ENCODE results near the gene PPA2. TPM values are rescaled to one million over a fixed set of nuclear protein-coding genes. Genes with fewer than 3 reads are reported as not detected.
"Not testable (repeated sequence)": the region's sequence is repeated elsewhere in the genome, so short reads cannot be mapped to it uniquely, and the experiment has no call there.

Gene PPA2
- total RNA-seq, 2 donors from 2014 or later: 59.3 to 68.1 TPM

- peaks cover 9% of the 10 kb centered on the region for H3K9me3 Mint-ChIP-seq
- no peak overlapping the region for H3K27ac Mint-ChIP-seq
- no peak for ATAC-seq (replicated peaks)
- no peak overlapping the region for H3K4me3 Mint-ChIP-seq
- H3K27me3 Mint-ChIP-seq: no peaks in the 10 kb centered on the region
- peaks cover 80% of the 10 kb centered on the region for H3K36me3 Mint-ChIP-seq (ENCODE audit: low read depth)
- peaks cover 6% of the 10 kb centered on the region for H3K4me1 Mint-ChIP-seq
Observed at GRCh38 chr4:105437637-105438036, 36.2 kb downstream of the PPA2 start.

DNA sequence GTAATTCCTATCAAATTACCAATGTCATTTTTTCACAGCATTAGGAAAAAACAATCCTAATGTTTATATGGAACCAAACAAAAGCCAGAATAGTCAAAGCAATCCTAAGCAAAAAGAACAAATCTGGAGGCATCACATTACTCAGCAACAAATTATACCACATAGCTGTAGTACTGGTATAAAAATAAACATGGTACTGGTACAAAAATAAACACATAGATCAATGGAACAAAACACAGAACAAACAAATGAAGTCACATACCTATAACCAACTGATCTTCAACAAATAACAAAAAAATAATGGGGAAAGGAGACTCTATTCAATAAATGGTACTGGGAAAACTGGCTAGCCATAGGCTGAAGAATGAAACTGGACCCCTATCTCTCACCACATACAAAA is 37.4 kb downstream of the PPA2 start:
- H3K27ac Mint-ChIP-seq: no peak overlapping the region
- peaks cover 9% of the 10 kb centered on the region for H3K9me3 Mint-ChIP-seq
- H3K4me3 Mint-ChIP-seq: no peak overlapping the region
- H3K4me1 Mint-ChIP-seq: peaks cover 6% of the 10 kb centered on the region
- peaks cover 90% of the 10 kb centered on the region for H3K36me3 Mint-ChIP-seq (ENCODE audit: low read depth)
- H3K27me3 Mint-ChIP-seq: no peaks in the 10 kb centered on the region
- ATAC-seq (replicated peaks): no peak

- Mint-ChIP-seq H3K27ac (no peak overlapping the region), H3K27me3 (no peaks in the 10 kb centered on the region), H3K36me3 (ENCODE audit: low read depth) (peaks cover 90% of the 10 kb centered on the region), H3K4me1 (peaks cover 6% of the 10 kb centered on the region), H3K9me3 (peaks cover 9% of the 10 kb centered on the region), H3K4me3 (no peak overlapping the region)
- peak; percentile 61 for ATAC-seq (replicated peaks)
Observed at GRCh38 chr4:105434940-105435339, 38.9 kb downstream of the PPA2 start.

- H3K36me3 Mint-ChIP-seq (ENCODE audit: low read depth): peaks cover 87% of the 10 kb centered on the region
Observed at GRCh38 chr4:105433421-105433820, 40.4 kb downstream of the PPA2 start.

DNA sequence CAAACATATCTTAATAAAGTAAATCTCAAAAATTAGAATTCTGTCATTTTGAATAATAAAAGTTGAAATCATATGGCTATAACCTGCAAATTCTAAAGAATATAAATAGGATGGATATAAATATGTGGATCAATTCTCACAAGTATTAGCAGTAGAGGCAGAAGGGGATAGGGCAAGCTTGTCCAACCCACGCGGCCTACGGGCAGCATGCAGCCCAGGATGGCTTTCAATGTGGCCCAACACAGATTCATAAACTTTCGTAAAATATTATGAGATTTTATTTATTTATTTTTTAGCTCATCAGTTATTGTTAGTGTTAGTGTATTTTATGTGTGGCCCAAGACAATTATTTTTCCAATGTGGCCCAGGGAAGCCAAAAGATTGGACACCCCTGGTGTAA is 41.4 kb downstream of the PPA2 start:
- peaks cover 9% of the 10 kb centered on the region for H3K9me3 Mint-ChIP-seq
- no peak overlapping the region for H3K27ac Mint-ChIP-seq
- H3K36me3 Mint-ChIP-seq (ENCODE audit: low read depth): peaks cover 87% of the 10 kb centered on the region
- H3K4me1 Mint-ChIP-seq: peaks cover 6% of the 10 kb centered on the region
- H3K27me3 Mint-ChIP-seq: no peaks in the 10 kb centered on the region
- no peak overlapping the region for H3K4me3 Mint-ChIP-seq
- ATAC-seq (replicated peaks): no peak

More at GRCh38 chr4:105433421-105433820, 40.4 kb downstream of the PPA2 start:
- H3K27ac Mint-ChIP-seq: no peak overlapping the region
- H3K27me3 Mint-ChIP-seq: no peaks in the 10 kb centered on the region
- H3K9me3 Mint-ChIP-seq: peaks cover 9% of the 10 kb centered on the region
- peaks cover 6% of the 10 kb centered on the region for H3K4me1 Mint-ChIP-seq
- H3K4me3 Mint-ChIP-seq: no peak overlapping the region
- no peak for ATAC-seq (replicated peaks)

DNA sequence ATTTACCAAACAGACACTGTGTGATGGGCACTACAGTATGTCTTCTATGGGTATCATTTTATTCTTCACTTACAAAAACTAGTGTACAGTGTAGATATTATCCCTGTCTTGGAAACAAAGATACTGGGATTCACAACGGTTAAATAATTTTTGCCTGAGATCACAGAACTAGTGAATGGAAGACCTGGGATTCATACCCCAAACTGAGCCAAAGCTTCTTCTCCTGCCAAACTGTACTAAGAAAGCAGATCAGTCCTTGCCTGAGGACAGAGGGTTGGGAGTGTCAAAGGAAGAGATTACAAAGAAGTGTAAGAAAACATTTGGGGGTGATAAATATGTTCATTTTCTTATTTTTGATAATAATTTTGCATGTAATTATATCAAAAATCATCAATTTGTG is 43.1 kb downstream of the PPA2 start:
- Mint-ChIP-seq H3K27ac (no peak overlapping the region), H3K4me3 (no peak overlapping the region), H3K27me3 (no peaks in the 10 kb centered on the region), H3K36me3 (ENCODE audit: low read depth) (peaks cover 85% of the 10 kb centered on the region), H3K4me1 (peaks cover 6% of the 10 kb centered on the region), H3K9me3 (peaks cover 7% of the 10 kb centered on the region)
- no peak for ATAC-seq (replicated peaks)

DNA sequence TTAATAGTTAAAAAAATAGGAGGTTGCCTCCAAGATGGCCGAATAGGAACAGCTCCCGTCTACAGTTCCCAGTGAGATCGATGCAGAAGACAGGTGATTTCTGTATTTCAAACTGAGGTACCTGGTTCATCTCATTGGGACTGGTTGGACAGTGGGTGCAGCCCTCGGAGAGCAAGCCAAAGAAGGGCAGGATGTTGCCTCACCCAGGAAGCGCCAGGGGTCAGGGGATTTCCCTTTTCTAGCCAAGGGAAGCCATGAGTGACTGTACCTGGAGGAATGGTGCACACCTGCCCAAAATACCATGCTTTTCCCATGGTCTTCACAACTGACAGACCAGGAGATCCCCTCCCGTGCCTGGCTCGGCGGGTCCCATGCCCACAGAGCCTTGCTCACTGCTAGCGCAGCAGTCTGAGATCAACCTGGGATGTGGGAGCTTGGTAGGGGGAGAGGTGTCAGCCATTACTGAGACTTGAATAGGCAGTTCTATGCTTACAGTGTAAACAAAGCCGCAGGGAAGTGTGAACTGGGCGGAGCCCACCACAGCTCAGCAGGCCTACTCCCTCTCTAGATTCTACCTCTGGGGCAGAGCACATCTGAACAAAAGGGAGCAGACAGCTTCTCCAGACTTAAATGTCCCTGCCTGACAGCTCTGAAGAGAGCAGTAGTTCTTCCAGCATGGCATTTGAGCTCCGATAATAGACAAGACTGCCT is 47.5 kb downstream of the PPA2 start:
- peak; percentile 42 for ATAC-seq (replicated peaks)
- no peaks in the 10 kb centered on the region for H3K27me3 Mint-ChIP-seq
- H3K4me3 Mint-ChIP-seq: no peak overlapping the region
- peaks cover 5% of the 10 kb centered on the region for H3K4me1 Mint-ChIP-seq
- H3K27ac Mint-ChIP-seq: no peak overlapping the region
- H3K9me3 Mint-ChIP-seq: peaks cover 3% of the 10 kb centered on the region
- H3K36me3 Mint-ChIP-seq (ENCODE audit: low read depth): peaks cover 89% of the 10 kb centered on the region

DNA sequence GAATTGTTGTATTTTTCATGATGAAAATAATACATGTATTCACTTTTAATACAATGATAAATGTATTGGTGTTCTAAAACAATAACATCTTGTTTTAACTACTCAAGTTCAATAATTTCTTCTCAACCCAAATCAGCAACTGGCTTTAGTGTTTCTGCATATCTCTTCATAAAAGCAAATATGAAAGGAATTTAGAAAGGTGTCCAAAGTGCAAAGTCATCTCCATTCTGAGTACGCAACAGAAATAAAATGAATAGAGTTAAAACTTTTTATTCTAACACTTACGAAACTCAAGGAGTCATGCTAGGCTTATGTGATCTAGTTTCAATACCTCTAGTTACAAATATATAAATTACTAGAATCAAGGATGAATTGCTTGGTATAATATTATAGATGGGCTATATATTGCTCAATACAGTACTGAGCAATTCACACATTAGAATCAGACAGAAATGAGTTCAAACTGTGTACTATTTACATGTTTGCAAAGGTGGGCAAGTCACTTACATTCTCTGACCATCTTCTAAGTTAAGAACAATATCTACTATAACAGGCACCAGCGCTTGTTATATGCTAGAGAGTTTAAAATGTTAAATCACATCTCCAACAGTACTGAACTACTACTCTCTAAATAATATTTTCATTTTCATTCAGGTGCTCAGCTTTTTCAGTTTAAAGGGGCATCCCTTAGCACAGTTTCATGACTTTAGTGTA is 51.5 kb downstream of the PPA2 start:
- Mint-ChIP-seq H3K36me3 (ENCODE audit: low read depth) (peaks cover 87% of the 10 kb centered on the region), H3K4me1 (peaks cover 5% of the 10 kb centered on the region), H3K4me3 (no peak overlapping the region), H3K9me3 (peaks cover 3% of the 10 kb centered on the region), H3K27me3 (no peaks in the 10 kb centered on the region), H3K27ac (no peak overlapping the region)
- peak; percentile 80 for ATAC-seq (replicated peaks)

DNA sequence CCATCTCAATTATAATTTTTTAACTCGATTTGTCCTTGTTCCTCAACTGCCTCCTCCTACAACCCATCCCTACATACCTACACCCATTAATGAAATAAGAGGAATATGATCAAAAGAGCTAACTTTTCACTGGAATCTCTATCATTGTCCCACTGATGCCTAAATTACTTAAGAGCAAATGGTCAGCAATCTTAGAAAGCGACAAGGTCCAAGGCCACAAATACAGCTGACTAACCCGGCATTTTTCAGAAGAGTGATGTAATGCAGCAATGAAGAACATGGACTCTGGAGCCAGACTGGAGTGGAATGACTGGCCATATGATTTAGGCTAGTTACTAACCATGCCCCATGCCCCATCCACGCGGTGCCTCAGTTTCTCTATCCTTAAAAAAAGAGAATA is 56.2 kb downstream of the PPA2 start:
- Mint-ChIP-seq H3K27me3 (no peaks in the 10 kb centered on the region), H3K27ac (no peak overlapping the region), H3K9me3 (no peaks in the 10 kb centered on the region), H3K4me1 (no peaks in the 10 kb centered on the region), H3K4me3 (no peak overlapping the region), H3K36me3 (ENCODE audit: low read depth) (peaks cover 71% of the 10 kb centered on the region)
- no peak for ATAC-seq (replicated peaks)

DNA sequence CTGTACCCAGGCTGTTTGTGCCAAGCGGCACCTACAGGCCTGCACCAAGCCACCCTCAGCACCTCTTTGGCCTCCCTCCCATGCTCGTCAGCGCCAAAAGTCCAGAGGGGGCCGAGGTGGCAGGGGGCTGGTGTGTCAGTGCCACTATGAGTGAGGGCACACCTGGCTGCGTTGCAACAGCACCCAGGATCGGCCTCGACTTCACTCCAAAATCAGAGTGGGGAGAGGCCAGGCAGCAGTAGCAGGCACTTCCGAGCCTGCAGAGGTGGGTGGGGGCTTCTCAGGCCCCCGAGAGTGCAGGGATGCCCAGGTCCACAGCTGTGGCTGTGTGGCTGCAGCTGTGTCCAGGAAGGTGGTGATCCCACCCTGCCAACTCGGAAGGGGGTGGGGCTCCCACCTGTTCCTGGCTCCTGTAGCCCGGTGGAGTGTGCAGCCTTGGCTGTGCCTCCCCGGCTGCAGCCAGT is 58.5 kb downstream of the PPA2 start:
- H3K4me1 Mint-ChIP-seq: no peaks in the 10 kb centered on the region
- H3K27ac Mint-ChIP-seq: no peak overlapping the region
- ATAC-seq (replicated peaks): no peak
- H3K4me3 Mint-ChIP-seq: no peak overlapping the region
- H3K9me3 Mint-ChIP-seq: peaks cover 4% of the 10 kb centered on the region
- peaks cover 65% of the 10 kb centered on the region for H3K36me3 Mint-ChIP-seq (ENCODE audit: low read depth)
- H3K27me3 Mint-ChIP-seq: no peaks in the 10 kb centered on the region

DNA sequence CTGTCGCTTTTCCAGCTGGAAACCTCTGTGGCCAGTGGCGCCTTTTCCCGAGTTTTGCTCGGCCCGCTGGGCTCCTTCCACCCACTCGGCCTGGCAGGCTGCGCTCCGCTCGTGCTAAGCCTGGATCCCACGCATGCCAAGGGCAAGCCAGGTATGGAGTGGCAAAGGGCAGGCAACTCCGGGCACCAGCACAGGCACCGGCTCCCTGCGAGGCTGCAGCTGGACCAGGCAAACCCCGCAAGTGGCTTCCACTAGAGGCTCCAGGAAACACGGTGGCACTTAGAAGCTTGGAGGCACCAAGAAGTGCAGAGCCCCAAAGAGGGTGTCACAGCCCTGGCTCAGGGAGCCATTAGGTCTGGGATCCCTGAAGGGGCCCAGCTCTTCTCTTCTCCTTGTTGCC is 59.5 kb downstream of the PPA2 start:
- ATAC-seq (replicated peaks): no peak
- Mint-ChIP-seq H3K27ac (no peak overlapping the region), H3K4me1 (peaks cover 4% of the 10 kb centered on the region), H3K4me3 (no peak overlapping the region), H3K27me3 (no peaks in the 10 kb centered on the region), H3K36me3 (ENCODE audit: low read depth) (peaks cover 70% of the 10 kb centered on the region), H3K9me3 (peaks cover 4% of the 10 kb centered on the region)

GRCh38 chr4:105409135-105409534 is 64.7 kb downstream of the PPA2 start:
- peaks cover 11% of the 10 kb centered on the region for H3K4me1 Mint-ChIP-seq
- ATAC-seq (replicated peaks); H3K4me3 Mint-ChIP-seq: not testable (repeated sequence)

DNA sequence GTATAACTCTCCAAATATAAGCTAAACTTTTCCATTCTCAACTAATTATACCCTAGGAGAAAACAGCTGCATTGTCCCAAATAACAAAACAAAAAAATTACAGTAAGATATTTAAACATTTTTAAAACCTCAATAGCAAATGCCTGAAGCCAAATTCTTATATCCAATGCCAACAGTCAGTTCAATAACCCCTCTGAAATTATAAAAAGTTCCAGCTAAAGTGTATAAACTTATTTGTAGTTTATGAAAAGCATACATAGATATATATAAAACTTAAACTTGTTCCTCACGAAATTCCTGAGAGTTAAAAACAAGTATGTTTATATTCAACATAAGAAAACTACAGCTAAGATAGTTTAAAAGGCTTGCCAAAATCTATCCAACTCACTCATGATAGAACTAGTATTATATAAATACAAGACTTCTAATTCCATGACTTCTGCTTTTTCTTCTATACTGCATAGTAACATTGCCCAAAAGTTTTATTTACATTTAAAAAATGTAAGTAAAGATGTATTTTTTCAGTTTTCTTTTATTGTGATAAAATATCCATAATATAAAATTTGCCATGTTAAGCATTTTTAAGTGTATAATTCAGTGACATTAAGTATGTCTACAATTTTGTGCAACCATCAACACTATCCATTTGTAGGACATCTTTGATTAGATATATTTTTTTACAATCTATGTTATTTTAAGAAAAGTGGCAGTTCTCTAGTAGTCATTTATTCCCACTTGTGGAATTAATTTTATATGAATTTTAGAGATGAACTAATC is 72.8 kb downstream of the PPA2 start:
- H3K4me3 Mint-ChIP-seq: no peak overlapping the region
- H3K4me1 Mint-ChIP-seq: no peaks in the 10 kb centered on the region
- H3K27ac Mint-ChIP-seq: no peak overlapping the region
- no peaks in the 10 kb centered on the region for H3K27me3 Mint-ChIP-seq
- H3K36me3 Mint-ChIP-seq (ENCODE audit: low read depth): peaks cover 38% of the 10 kb centered on the region
- H3K9me3 Mint-ChIP-seq: no peaks in the 10 kb centered on the region
- no peak for ATAC-seq (replicated peaks)

More at GRCh38 chr4:105409135-105409534, 64.7 kb downstream of the PPA2 start:
- not testable (repeated sequence) for H3K27me3 Mint-ChIP-seq, H3K27ac Mint-ChIP-seq, H3K9me3 Mint-ChIP-seq
- peaks cover 76% of the 10 kb centered on the region for H3K36me3 Mint-ChIP-seq (ENCODE audit: low read depth)

DNA sequence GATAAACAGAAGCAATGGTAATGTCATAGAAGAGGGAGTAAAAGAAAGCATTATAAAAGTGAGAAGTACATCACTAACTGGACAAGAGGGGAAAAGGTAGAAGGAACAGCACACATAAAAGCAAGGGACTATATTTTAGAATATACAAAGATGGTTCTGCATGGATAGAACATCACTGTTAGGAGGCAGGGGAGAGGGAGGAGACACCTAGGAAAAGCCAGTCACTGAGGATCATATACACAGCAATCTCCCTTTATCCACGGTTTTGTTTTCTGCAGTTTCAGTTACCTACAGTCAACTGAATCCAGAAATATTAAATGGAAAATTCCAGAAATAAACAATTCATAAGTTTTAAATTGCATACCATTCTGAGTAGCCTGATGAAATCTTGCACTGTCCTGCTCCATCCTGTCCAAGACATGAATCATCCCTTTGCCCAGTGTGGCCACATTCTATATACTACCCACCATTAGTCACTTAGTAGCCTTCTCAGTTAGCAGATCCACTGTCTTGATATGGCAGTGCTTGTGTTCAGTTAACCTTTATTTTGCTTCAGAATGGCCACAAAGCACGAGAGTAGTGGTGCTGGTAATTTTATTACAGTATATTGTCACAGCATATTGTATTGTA is 74.2 kb downstream of the PPA2 start:
- Mint-ChIP-seq H3K4me1 (no peaks in the 10 kb centered on the region), H3K27me3 (no peaks in the 10 kb centered on the region), H3K4me3 (no peak overlapping the region), H3K27ac (no peak overlapping the region), H3K9me3 (no peaks in the 10 kb centered on the region), H3K36me3 (ENCODE audit: low read depth) (peaks cover 36% of the 10 kb centered on the region)
- peak; percentile 46 for ATAC-seq (replicated peaks)
